Inflammatory macrophage treated with lipopolysaccharide for 1 hour (primary cell): ENCODE data around the gene OR51Q1.

Experiments used
- DNase-seq, 2 donors: peaks; one replicate each; pipeline ENCODE4 v3.0.0-alpha.2; 2020 to 2022

Gene OR51Q1

GRCh38 chr11:5421811-5422210 is at the start of gene OR51Q1:
OR51Q1 (plus strand) TSS chr11:5422111; CDS start chr11:5422201, 90 bp downstream.
- DNase-seq: no peak

- DNase-seq: peak; percentile 12 to 72
These were observed 41.1 kb upstream of the OR51Q1 start for GRCh38 chr11:5380740-5381342.

- no peak for DNase-seq
These were observed 38.3 kb upstream of the OR51Q1 start, which contains the start of gene OR51M1 for GRCh38 chr11:5383576-5383975. OR51M1 (plus strand) TSS chr11:5383812; CDS start chr11:5389399, 5,587 bp downstream.

- DNase-seq: no peak
These were observed 37.6 kb upstream of the OR51Q1 start for GRCh38 chr11:5384335-5384734.

GRCh38 chr11:5390210-5390609 is 31.7 kb upstream of the OR51Q1 start:
- no peak for DNase-seq

GRCh38 chr11:5394091-5394490 is 27.8 kb upstream of the OR51Q1 start:
- no peak for DNase-seq

GRCh38 chr11:5398936-5399335 is 23.0 kb upstream of the OR51Q1 start:
- no peak for DNase-seq

GRCh38 chr11:5405173-5405572 is 16.7 kb upstream of the OR51Q1 start:
- DNase-seq: no peak

- no peak for DNase-seq
These were observed 918 bp upstream of the OR51Q1 start for GRCh38 chr11:5420993-5421392.

- no peak for DNase-seq
These were observed 1.2 kb downstream of the OR51Q1 start for GRCh38 chr11:5423131-5423530.

- DNase-seq: no peak
These were observed 19.5 kb downstream of the OR51Q1 start, which contains the start of gene OR51I1 for GRCh38 chr11:5441414-5441813. OR51I1 (minus strand) TSS chr11:5441514; CDS start chr11:5441514, 0 bp downstream.

- no peak for DNase-seq
These were observed 22.0 kb downstream of the OR51Q1 start for GRCh38 chr11:5443835-5444393.

- DNase-seq: no peak
These were observed 27.1 kb downstream of the OR51Q1 start, which contains the start of gene OR51I2 for GRCh38 chr11:5449023-5449422. OR51I2 (plus strand) TSS chr11:5449323; CDS start chr11:5453489, 4,166 bp downstream.

GRCh38 chr11:5449432-5449831 is 27.5 kb downstream of the OR51Q1 start:
- no peak for DNase-seq

- no peak for DNase-seq
These were observed 39.2 kb downstream of the OR51Q1 start for GRCh38 chr11:5460983-5461621.

- DNase-seq: no peak
These were observed 45.6 kb downstream of the OR51Q1 start for GRCh38 chr11:5467527-5467926.
